ENCODE results near the gene CNTNAP2.
"Not testable (repeated sequence)": the region's sequence is repeated elsewhere in the genome, so short reads cannot be mapped to it uniquely, and the experiment has no call there.

CNTNAP2 gene

DNA sequence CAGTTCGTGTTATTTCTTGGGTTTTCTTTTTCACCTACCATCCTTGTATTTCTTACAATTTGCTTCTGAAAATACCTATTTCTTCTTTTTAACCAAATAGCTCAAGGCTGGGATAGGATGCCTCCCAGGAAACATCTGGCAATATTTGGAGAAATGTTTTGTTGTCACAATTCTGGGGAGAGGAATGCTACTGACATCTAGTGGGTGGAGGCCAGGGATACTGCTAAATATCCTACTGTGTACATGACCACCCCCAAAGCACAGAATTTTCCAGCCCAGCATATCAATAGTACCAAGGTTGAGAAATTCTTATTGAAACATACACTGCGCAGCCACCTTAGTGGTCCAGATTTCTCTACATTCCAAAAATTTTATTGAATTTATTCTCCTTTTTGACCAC, 55.5 kb downstream of the CNTNAP2 start:
- no peak for DNase-seq

DNA sequence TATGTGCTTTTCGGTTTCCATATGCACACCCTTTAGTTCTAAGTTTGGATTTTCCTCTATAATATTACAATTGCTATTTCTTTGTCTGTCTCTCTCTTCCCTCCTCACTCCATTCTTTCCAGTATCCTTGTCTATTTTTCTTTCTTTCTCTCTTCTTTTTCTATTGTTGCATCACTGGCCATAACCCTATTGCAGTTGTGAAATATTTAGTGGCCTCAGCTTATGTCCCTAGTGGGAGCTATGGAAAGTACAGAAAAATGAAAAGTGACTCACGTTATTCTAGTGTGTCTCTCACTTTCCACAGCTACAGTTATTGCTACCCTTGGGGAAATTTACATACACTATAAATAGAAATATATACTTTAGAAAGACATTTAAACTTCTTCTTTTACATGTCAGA, 59.1 kb downstream of the CNTNAP2 start:
- DNase-seq, result no peak

DNA sequence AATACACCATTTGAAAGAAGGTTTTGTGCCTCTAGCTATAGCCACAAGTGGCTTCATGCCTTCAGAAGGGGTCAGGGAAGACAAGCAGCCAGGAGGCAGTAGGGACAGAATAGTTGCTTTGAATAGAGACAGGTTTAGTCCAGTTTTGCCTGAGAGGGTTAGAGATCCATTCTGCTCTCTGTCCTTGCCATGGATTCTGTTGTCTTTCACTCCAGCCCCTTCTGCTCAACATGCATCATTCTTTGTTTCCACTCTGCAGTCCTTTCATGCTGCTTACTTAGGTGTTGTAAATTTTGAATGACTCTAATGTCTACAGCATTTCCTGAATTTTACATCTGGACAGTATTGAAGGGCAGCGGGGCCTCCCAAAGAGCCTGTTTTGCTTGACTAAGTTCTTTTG, 60.3 kb downstream of the CNTNAP2 start:
- no peak for DNase-seq

- no peak for DNase-seq
Observed at GRCh38 chr7:146177301-146177700, 60.7 kb downstream of the CNTNAP2 start.

- no peak for DNase-seq
Observed at GRCh38 chr7:146185844-146186243, 69.2 kb downstream of the CNTNAP2 start.

DNA sequence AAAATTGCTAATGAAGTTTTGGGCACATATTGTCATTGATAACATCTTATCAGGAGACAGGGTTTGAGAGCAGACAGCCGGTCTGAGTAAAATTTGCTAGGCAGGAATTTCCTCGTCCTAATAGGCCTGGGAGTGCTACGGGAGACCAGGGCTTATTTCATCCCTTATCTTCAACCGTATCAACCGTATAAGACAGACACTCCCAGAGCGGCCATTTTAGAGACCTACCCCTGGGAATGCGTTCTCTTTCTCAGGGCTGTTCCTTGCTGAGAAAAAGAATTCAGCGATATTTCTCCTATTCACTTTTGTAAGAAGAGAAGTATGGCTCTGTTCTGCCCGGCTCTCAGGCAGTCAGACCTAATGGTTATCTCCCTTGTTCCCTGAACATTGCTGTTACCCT, 74.8 kb downstream of the CNTNAP2 start:
- not testable (repeated sequence) for DNase-seq

DNA sequence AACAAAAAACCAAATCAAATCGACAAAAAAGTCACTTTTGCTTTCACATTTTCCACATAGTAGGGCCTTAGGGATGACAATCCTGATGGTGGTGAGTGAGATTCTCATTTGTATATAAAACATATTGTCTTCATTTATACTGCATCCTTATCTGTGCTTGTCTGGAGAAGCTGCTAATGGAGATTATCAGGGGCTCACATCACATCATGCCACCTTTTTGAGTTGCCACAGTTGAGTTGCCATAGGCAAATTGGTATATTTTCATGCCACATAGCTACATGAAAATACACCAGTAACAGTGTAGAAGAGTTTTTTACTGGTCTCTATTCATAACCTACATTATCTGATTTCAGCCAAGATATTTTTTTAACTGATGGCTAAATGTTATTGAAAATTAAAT, 85.3 kb downstream of the CNTNAP2 start:
- no peak for DNase-seq

DNA sequence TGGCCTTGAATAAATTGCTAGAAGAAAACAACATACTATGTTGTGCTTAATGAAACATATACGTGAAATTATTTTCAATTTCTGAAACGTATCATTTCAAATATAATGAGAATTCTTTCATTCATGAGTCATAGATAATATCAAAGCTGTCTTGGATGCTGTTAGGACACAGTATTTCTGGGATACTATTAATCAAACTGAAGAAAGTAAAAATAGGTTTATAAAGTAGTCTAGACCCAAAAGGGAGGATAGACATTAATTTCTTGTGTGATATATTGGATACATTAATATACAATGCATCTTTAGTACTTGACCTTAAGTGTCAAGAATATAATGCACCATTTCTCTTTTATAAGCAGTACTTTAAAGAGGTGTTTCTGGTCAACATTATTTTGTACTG, 89.7 kb downstream of the CNTNAP2 start:
- no peak for DNase-seq

DNA sequence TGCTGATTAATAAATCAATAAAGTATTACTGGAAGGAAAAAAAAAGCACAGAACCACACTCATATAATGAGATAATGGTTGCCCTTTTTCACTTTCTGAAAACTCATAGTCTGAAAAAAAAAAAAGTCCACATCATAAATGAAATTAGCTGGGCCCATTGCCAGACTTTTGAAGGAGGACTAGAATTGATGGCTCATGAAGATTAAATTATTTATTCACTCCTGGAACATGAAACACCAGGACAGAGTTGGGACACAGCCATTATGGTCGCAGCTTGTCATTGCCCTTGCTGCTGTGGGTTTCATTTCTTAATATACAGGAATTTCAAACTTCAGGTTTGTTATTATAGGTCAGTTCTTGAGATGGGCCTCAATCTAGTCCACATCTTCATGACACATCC, 91.9 kb downstream of the CNTNAP2 start:
- DNase-seq, result peak; percentile 73

DNA sequence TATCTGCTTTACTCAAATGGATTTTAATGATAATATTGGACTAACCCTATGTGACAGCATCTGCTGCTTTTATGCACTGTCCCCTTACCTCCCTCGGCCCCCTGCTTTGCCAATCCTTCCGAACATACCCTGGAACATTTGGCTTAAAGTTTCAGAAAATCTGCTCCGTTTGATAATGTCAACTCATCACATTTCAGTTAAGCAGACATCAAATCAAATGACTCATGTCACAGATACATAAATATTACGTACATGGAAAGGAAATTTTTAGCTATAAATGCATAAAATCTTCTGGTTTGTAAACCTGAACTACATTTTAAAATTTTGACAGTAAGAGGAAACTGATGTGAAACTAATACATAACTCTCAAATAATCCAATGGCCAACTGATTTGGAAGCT, 98.2 kb downstream of the CNTNAP2 start:
- no peak for DNase-seq

DNA sequence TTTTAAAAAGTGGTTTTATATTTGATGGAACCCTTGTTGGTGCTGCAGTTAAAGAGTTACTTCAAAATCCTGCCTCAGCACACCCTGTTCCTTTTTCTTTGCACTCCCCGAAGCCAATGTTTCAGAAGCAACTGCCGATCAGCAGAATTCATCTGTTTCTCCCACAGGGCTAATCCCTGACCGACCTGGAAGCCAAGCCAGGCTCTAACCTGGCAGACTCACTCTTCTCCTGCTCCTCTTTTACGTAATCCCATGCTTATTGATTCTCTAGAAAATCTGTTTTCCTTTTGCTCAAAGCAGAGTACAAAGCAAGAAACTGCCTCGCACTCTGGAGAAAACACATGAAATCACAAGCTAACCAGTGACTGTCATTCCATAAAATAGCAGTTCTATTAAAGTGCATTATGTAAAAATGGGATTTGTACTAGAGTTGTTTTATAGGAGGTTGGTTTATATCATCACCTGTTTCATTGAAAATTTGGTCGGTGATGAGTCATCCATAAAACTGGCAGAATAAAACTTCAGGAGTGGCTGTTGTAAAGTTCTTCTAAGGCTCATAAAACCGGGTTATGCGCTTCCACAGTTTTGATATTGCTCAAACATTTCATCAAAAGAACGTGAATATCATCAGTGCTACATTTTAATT, 99.9 kb downstream of the CNTNAP2 start:
- no peak for DNase-seq

- DNase-seq, result no peak
Observed at GRCh38 chr7:146223851-146224250, 107.2 kb downstream of the CNTNAP2 start.

DNA sequence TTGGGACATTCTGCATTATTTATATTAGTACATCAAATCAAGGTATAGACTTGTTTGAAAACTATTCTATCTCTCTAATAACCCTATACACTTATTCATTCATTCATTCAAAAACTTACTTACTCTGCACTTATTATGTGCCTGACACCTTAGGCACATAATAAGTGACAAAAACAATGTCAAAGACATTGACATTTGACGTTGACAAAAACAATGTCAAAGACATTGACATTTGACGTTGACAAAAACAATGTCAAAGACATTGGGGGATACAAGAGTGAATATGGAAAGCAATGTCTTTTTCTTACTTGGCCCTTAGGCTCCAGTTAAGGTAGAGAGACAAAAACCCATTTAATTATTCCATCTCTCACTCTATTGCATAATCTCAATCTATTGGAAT, 116.0 kb downstream of the CNTNAP2 start:
- no peak for DNase-seq

GRCh38 chr7:146235195-146235594, 118.6 kb downstream of the CNTNAP2 start:
- DNase-seq, result peak; percentile 16

DNA sequence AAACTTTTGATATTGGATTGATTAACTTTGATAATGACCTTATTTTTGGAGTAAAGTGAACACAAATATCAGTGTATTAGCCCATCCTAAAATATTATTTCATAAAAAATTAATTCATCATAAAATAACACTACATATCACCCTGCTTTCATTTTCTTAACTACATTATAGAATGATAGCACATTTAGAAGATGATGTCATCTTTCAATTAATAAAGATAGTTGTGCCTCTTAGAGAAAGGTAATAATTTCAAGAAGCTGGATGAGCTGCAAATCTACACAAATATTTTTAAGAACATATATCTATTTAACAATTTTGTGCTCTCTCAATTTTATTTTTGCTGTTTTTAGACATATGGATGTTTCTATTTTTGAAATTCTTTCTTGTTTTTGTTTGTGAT, 126.1 kb downstream of the CNTNAP2 start:
- no peak for DNase-seq

- not testable (repeated sequence) for DNase-seq
Observed at GRCh38 chr7:146247991-146248390, 131.4 kb downstream of the CNTNAP2 start.

- DNase-seq, result not testable (repeated sequence)
Observed at GRCh38 chr7:146248744-146249143, 132.1 kb downstream of the CNTNAP2 start.

GRCh38 chr7:146249272-146249671, 132.7 kb downstream of the CNTNAP2 start:
- no peak for DNase-seq

DNA sequence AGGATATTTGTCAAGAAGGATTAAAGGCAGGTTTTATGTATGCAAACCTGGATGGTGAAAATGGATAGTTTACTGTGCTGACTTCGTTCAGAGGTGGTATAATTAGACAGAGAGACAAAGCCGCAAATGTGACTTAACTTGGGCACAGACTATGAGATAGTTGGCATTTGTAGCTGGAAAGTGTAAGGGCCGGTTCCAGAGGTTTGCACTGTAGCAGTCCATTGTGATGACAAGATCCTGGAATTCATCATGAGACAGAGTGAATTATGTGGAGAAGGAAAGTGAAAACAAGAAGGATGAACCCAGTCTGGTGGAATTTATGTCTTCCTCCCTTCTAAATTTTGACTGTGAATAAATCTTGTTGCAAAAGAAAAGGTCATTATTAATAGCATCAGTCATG, 139.0 kb downstream of the CNTNAP2 start:
- no peak for DNase-seq

- DNase-seq, result no peak
Observed at GRCh38 chr7:146262527-146262926, 145.9 kb downstream of the CNTNAP2 start.

GRCh38 chr7:146276888-146277287, 160.3 kb downstream of the CNTNAP2 start:
- DNase-seq, result no peak

GRCh38 chr7:146285418-146285817, 168.8 kb downstream of the CNTNAP2 start:
- DNase-seq, result no peak

- no peak for DNase-seq
Observed at GRCh38 chr7:146290746-146291145, 174.1 kb downstream of the CNTNAP2 start.

DNA sequence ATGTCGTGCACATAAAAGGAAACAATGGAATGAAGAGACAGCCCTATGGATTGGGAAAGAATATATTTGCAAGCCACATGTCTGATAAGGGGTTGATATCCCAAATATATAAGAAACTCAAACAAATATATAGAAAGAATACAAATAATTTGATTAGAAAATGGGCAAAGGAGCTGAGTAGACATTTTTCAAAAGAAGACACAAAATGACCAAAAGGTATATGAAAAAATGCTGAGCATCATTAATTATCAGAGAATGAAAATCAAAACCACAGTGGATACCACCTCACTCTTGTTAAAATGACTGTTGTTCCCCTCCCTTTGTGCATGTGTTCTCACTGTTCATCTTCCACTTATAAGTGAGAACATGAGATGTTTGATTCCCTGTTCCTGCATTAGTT, 175.3 kb downstream of the CNTNAP2 start:
- no peak for DNase-seq

DNA sequence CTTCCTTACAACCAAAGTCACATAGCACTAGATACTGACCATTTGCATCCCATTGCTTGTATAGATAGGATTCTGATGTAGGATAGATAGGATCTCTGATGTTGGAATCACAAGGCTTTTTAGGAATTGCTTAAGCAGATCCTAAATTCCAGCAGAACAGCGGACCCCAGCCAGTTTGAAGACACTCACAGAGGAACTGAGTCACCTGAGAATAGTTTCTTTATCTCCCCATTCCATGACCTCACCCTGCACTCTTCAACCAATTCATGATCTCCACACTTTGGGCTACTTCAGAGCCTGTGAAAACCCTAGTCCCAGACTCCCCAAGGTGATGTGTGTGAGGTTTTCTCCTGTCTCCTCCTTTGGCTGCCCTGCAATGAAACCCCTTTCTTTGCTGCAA, 179.4 kb downstream of the CNTNAP2 start:
- DNase-seq, result no peak

- no peak for DNase-seq
Observed at GRCh38 chr7:146314962-146315361, 198.4 kb downstream of the CNTNAP2 start.

All from NCI-H1105 (cell line).